ENCODE data around the gene CBY2. TPM values are rescaled to one million over a fixed set of nuclear protein-coding genes. Genes with fewer than 3 reads are reported as not detected.
"Not testable (repeated sequence)": the region's sequence is repeated elsewhere in the genome, so short reads cannot be mapped to it uniquely, and the experiment has no call there.

Gene CBY2
- total RNA-seq, 1 experiment from 2014 or later: not detected

GRCh38 chr13:45748941-45749759 lies 47.0 kb downstream of the CBY2 start:
- no peak for DNase-seq (ENCODE audit: low read depth)

GRCh38 chr13:45750566-45750965 lies 48.4 kb downstream of the CBY2 start:
- DNase-seq (ENCODE audit: low read depth): no peak

DNA sequence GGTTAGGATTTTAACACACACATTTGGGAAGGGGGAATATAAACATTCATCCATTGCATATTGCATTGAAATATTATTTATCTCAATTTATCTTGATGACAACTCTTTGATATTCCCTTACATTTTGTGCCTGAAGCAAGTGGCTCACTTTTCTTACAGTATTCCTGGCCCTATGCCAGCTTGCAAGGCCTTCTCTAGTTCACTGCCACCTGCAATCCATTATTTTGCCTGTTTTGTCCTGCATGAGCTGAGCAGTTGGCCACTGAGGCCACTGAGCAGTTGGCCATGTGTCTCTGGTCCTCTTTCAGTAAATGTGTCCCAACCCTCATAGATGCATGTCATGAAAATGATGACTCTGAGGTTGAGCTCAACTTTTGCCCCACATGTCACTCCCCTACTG lies 49.8 kb downstream of the CBY2 start:
- DNase-seq (ENCODE audit: low read depth): no peak

GRCh38 chr13:45752510-45752909 lies 50.4 kb downstream of the CBY2 start:
- DNase-seq (ENCODE audit: low read depth): no peak

- not testable (repeated sequence) for DNase-seq (ENCODE audit: low read depth)
Observed at GRCh38 chr13:45756498-45756897, 54.4 kb downstream of the CBY2 start.

GRCh38 chr13:45757589-45757988 lies 55.5 kb downstream of the CBY2 start:
- not testable (repeated sequence) for DNase-seq (ENCODE audit: low read depth)

- DNase-seq (ENCODE audit: low read depth): no peak
Observed at GRCh38 chr13:45763419-45763818, 61.3 kb downstream of the CBY2 start.

Other genes with a start within 250 kb of the CBY2 start
- 19.1 and 20.7 TPM in 2 replicates for gene COG3, start 237.4 kb upstream of the CBY2 start, total RNA-seq (2014; rRNA removed; shearing (Covaris generic))
- not detected in 2 replicates for gene ERICH6B, start 86.6 kb upstream of the CBY2 start, total RNA-seq (2014; rRNA removed; shearing (Covaris generic))
- 0.06 and 0.12 TPM in 2 replicates for gene SIAH3, start 149.4 kb downstream of the CBY2 start, total RNA-seq (2014; rRNA removed; shearing (Covaris generic))

Data from Daoy (cell line).